ENCODE measurements around the gene GUK1. TPM values are rescaled to one million over a fixed set of nuclear protein-coding genes. Genes with fewer than 3 reads are reported as not detected.

Gene GUK1
- total and polyA plus RNA-seq, 2 of the 8 experiments (the other 6 are each of a cell fraction or from before 2014, with no cell fraction given), result 68.5 to 183 TPM

GRCh38 chr1:228122921-228123441, 17.1 kb upstream of the GUK1 start (continued):
- TF ChIP-seq BCL11A (IDR thresholded peaks at IDR 0.05; ENCODE audit: low read depth in 2 of 2, low read length in 2 of 2), result no peak
- no peak for TF ChIP-seq RAD21 (IDR thresholded peaks at IDR 0.05 in 1 of 2, conservative IDR thresholded peaks at IDR 0.05 in 1 of 2; ENCODE audit: low read depth in 2 of 2, low read length in 2 of 2)
- TF ChIP-seq YY1 (IDR thresholded peaks at IDR 0.05; ENCODE audit: low read depth, low read length), result no peak
- TF ChIP-seq BRCA1 (IDR thresholded peaks at IDR 0.05; ENCODE audit: low read depth, low read length), result no peak
- no peak for TF ChIP-seq ZNF274 (IDR thresholded peaks at IDR 0.05; ENCODE audit: borderline replicate concordance, extremely low read depth, low read length)
- no peak for TF ChIP-seq CHD2 (IDR thresholded peaks at IDR 0.05; ENCODE audit: low read length)
